Choroid plexus epithelial cell (primary cell): ENCODE results near the gene MGAT3.
A peak's percentile ranks its signal among the peaks of the same experiment; 100 is the strongest.

ENCODE experiments used
- DNase-seq: peaks from one replicate; pipeline ENCODE4 v3.0.0-alpha.2; 2010; ENCODE audit warnings: low read depth
- H3K4me3 ChIP-seq: 2 replicates; pipeline ENCODE4 v1.5.1; 2011; ENCODE audit warnings: low read depth, mild to moderate bottlenecking, control low read depth, low read length, moderate library complexity
- TF ChIP-seq, protein P1 (sequence below): conservative IDR thresholded peaks from 2 replicates; pipeline ENCODE4 v1.5.1; 2011; ENCODE audit warnings: low read depth, mild to moderate bottlenecking, control low read depth, inconsistent platforms, low read length, moderate library complexity

Gene MGAT3

DNA sequence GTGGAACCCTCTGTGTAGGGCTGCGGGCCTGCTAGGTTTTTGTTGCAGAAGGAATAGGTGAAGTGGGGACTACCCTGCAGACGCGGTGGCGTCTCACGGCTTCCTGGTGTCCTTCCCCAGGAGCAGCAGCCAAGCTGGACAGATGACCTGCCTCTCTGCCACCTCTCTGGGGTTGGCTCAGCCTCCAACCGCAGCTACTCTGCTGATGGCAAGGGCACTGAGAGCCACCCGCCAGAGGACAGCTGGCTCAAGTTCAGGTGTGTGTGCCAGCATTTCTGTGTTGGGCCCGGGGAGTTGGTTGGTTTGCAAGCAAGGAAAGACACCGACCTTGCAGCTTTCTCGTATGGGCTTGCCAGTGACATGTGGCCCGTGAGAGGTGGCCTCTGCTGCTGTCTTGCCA, 41.9 kb upstream of the MGAT3 start:
- TF ChIP-seq, protein P1, sequence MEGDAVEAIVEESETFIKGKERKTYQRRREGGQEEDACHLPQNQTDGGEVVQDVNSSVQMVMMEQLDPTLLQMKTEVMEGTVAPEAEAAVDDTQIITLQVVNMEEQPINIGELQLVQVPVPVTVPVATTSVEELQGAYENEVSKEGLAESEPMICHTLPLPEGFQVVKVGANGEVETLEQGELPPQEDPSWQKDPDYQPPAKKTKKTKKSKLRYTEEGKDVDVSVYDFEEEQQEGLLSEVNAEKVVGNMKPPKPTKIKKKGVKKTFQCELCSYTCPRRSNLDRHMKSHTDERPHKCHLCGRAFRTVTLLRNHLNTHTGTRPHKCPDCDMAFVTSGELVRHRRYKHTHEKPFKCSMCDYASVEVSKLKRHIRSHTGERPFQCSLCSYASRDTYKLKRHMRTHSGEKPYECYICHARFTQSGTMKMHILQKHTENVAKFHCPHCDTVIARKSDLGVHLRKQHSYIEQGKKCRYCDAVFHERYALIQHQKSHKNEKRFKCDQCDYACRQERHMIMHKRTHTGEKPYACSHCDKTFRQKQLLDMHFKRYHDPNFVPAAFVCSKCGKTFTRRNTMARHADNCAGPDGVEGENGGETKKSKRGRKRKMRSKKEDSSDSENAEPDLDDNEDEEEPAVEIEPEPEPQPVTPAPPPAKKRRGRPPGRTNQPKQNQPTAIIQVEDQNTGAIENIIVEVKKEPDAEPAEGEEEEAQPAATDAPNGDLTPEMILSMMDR = no peak
- no peak for DNase-seq
- no peak overlapping the region for H3K4me3 ChIP-seq

DNA sequence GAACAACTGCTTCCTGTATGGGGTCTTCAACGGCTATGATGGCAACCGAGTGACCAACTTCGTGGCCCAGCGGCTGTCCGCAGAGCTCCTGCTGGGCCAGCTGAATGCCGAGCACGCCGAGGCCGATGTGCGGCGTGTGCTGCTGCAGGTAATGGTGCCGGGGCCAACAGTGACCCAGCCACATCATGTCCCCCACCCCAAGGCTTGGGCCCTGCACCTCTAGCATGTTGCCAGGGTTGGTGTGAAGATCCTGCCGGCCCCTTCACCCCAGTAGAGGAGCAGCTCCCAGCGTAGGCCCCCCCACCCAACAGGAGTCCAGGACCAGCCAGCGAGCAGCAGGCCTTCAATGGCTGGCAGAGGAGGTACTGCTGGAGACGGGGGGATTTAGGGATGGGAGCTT, 41.3 kb upstream of the MGAT3 start:
- no peak for DNase-seq
- TF ChIP-seq, protein P1 = no peak
- H3K4me3 ChIP-seq = no peak overlapping the region

DNA sequence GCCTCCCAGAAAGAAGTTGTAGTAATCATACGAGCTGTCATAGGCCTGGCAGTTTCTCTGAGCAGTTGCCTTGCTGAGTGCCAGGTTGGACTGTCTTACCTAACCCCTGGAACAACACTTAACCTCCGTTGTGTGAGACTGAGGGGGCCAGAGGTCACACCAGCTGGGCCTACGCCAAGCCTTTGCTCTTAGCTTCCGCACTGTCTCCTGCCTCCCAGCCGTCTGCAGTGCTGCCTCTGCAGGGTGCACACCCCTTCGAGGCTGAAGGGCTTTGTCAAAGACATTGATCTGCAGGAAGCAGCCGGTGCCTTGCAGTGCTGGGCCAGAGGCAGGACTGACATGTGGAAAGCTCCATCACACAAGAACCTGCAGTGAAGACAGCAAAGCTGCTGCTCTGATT, 40.5 kb upstream of the MGAT3 start:
- TF ChIP-seq, protein P1 = no peak

DNA sequence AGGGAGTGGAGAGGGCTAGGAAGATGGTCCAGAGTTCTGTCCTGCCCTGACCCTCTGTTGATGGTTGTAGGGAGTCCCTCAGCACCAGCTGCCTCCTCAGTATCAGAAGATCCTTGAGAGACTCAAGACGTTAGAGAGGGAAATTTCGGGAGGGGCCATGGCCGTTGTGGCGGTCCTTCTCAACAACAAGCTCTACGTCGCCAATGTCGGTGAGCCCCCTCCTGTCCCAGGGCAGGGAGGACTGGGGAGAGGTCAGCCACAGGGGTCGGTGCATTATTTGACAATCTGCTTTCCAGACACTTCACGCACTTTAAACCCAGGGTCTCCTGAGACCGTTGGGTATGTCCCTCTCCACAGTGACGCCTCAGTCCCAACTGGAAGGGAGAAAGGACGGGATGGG, 39.2 kb upstream of the MGAT3 start:
- TF ChIP-seq, protein P1 = no peak
- H3K4me3 ChIP-seq = no peak overlapping the region
- no peak for DNase-seq

More for the DNA sequence above, 40.5 kb upstream of the MGAT3 start:
- no peak overlapping the region for H3K4me3 ChIP-seq
- peak; percentile 62 for DNase-seq

DNA sequence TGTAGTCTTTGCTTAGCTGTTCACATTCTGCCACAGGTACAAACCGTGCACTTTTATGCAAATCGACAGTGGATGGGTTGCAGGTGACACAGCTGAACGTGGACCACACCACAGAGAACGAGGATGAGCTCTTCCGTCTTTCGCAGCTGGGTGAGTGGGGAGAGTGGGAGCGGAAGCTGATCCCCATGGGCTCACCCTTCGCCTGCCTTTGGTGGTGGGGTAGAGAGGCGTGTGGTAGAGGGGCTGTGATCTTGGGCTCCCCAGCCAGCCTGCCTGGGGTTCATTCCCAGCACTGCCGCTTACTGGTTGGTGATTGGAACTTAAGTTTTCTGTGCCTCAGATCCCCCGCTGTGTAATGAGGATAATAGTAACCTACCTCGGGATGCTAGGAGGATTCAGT, 38.1 kb upstream of the MGAT3 start:
- H3K4me3 ChIP-seq = no peak overlapping the region
- TF ChIP-seq, protein P1 = no peak
- DNase-seq = no peak

DNA sequence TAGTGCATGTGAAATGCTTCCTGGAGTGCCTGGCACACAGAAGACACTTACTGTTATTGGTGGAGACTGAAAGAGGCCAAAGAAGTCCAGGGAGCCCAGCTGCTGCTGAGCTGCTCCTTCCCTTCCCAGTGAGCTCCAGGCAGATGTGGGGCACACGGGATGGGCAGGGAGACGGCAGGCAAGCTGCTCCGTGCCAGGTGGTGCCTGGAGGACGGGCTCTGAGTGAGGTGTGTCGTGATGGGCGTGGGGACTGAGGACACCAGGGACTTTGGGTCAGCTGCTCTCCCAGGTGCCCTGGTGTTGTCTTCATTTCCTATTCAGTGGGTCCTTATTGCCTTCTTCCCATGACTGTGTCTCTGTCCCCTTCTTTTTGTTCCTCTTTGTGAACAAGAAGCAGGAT, 37.7 kb upstream of the MGAT3 start:
- no peak overlapping the region for H3K4me3 ChIP-seq
- TF ChIP-seq, protein P1 = no peak
- no peak for DNase-seq

DNA sequence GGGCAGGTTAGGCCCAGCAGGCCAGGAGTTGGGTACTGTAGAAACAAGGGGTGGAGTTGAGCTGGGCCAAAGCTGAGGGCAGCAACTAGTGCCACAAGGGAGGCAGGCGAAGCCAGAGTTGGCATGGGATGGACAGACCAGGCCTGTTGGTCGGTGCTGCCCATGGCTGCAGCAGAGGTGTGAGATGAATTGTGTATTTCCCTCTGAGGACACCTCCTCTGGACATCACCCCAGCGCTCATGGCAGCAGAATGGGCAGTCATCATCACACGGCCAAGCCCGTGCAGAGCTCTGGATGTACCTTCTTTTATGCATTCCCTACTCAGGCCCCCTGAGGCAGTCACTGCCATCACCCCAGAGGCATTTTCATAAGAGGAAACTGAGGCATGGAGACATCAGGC, 36.9 kb upstream of the MGAT3 start:
- DNase-seq = no peak
- TF ChIP-seq, protein P1 = no peak
- no peak overlapping the region for H3K4me3 ChIP-seq
